Chondrocyte (in vitro differentiated cells): Measurements from ENCODE around the gene ZNF212. TPM values are rescaled to one million over a fixed set of nuclear protein-coding genes. Genes with fewer than 3 reads are reported as not detected.

Experiments
- DNase-seq: peaks from one replicate; pipeline ENCODE4 v3.0.0; 2021; ENCODE audit warnings: mixed read lengths, low spot score
- H3K27ac Mint-ChIP-seq: one replicate; pipeline ENCODE4 v1.8.0; 2021; ENCODE audit warnings: mild to moderate bottlenecking, moderate library complexity, mixed read lengths; ENCODE audit not compliant: unreplicated experiment
- H3K27me3 Mint-ChIP-seq: 2 replicates; pipeline ENCODE4 v1.8.0; 2021; ENCODE audit warnings: low read depth, mixed read lengths
- H3K36me3 Mint-ChIP-seq: 2 replicates; pipeline ENCODE4 v1.8.0; 2021; ENCODE audit warnings: low read depth, mixed read lengths
- H3K4me1 Mint-ChIP-seq: 2 replicates; pipeline ENCODE4 v1.8.0; 2021; ENCODE audit warnings: low read depth, mild to moderate bottlenecking, mixed read lengths
- H3K4me3 Mint-ChIP-seq: one replicate; pipeline ENCODE4 v1.8.0; 2021; ENCODE audit warnings: mild to moderate bottlenecking, moderate library complexity, mixed read lengths; ENCODE audit not compliant: unreplicated experiment
- H3K9me3 Mint-ChIP-seq: 2 replicates; pipeline ENCODE4 v1.8.0; 2021; ENCODE audit warnings: low read depth, mixed read lengths
- total RNA-seq: library from RNA; stranded (reverse); gene quantifications from 3 replicates; pipeline ENCODE4 v1.2.1, GENCODE V29; 2021
- TF ChIP-seq, protein P1 (sequence below): fragments of 200-600 bp; sonication (generic); IDR thresholded peaks from 2 replicates; pipeline ENCODE4 v1.5.0; 2021; ENCODE audit warnings: antibody characterized with exemption, mild to moderate bottlenecking, moderate library complexity

Gene ZNF212
- total RNA-seq, 1 donor from 2014 or later = 7.9 TPM

DNA sequence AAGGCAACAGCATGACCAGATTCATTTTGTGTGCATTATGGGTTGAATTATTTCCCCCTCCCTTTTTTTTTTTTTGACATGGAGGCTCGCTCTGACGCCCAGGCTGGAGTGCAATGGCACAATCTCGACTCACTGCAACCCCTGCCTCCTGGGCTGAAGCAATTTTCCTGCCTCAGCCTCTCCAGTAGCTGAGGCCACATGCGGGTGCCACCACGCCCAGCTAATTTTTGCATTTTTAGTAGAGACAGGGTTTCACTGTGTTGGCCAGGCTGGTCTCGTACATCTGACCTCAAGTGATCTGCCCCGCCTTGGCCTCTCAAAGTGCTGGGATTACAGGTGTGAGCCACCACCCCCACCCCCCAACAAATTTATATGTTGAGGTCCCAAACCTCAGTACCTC is 64.6 kb downstream of the ZNF212 start:
- no peak overlapping the region for H3K27ac Mint-ChIP-seq
- DNase-seq = no peak
- TF ChIP-seq, protein P1, sequence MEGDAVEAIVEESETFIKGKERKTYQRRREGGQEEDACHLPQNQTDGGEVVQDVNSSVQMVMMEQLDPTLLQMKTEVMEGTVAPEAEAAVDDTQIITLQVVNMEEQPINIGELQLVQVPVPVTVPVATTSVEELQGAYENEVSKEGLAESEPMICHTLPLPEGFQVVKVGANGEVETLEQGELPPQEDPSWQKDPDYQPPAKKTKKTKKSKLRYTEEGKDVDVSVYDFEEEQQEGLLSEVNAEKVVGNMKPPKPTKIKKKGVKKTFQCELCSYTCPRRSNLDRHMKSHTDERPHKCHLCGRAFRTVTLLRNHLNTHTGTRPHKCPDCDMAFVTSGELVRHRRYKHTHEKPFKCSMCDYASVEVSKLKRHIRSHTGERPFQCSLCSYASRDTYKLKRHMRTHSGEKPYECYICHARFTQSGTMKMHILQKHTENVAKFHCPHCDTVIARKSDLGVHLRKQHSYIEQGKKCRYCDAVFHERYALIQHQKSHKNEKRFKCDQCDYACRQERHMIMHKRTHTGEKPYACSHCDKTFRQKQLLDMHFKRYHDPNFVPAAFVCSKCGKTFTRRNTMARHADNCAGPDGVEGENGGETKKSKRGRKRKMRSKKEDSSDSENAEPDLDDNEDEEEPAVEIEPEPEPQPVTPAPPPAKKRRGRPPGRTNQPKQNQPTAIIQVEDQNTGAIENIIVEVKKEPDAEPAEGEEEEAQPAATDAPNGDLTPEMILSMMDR = no peak
- H3K36me3 Mint-ChIP-seq = no peaks in the 10 kb centered on the region
- H3K4me3 Mint-ChIP-seq = no peak overlapping the region
- peaks cover 3% of the 10 kb centered on the region for H3K9me3 Mint-ChIP-seq
- H3K4me1 Mint-ChIP-seq = peaks cover 12% of the 10 kb centered on the region
- no peaks in the 10 kb centered on the region for H3K27me3 Mint-ChIP-seq

Other genes starting within 250 kb of the ZNF212 start
- gene PDIA4, start 211.1 kb upstream of the ZNF212 start, total RNA-seq = 135 to 411 TPM (median 140 TPM) in 3 replicates
- 7.2 to 7.7 TPM (median 7.3 TPM) in 3 replicates for gene ZNF786, start 148.9 kb upstream of the ZNF212 start, total RNA-seq
- gene ZNF425, start 113.3 kb upstream of the ZNF212 start, total RNA-seq = 4.0 to 4.5 TPM (median 4.1 TPM) in 3 replicates
- 14.9 to 18.1 TPM (median 15.8 TPM) in 3 replicates for gene ZNF398, start 92.2 kb upstream of the ZNF212 start, total RNA-seq
- gene ZNF282, start 44.1 kb upstream of the ZNF212 start, total RNA-seq = 24.5 to 26.3 TPM (median 24.9 TPM) in 3 replicates
- 19.0 to 22.8 TPM (median 19.9 TPM) in 3 replicates for gene ZNF783, start 22.5 kb downstream of the ZNF212 start, total RNA-seq
- gene ZNF777, start 221.4 kb downstream of the ZNF212 start, total RNA-seq = 11.7 to 15.2 TPM (median 15.1 TPM) in 3 replicates